ENCODE results near the gene AARS2.

The AARS2 gene

DNA sequence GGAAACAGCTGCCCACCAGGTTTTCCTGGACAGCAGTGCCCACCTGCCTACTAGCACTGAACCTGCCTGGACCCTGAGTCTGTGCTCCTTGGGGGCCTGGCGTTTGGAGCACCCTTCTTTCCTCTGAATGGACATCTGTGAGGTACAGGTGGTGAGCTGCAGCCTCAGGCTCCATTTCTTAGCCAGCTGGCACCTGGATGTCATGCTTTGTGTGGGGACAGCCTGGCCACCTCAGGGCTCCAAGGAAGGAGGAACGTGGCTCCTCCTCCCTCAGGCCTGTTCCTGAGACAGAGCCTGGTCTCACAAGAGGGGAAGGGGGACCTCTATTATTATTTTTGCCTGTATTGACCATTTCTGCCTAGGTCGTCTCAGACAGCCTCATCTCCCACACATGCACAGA, 34.8 kb downstream of the AARS2 start:
- H3K9ac ChIP-seq (ENCODE audit: low read depth in 1 of 2, low read length in 2 of 2) = no peak overlapping the region
- peaks cover 0 to 3% of the 10 kb centered on the region in 2 donors for H3K4me1 ChIP-seq (ENCODE audit: control insufficient read depth in 2 of 2, insufficient read depth in 2 of 2, low read length in 2 of 2)
- H3K27ac ChIP-seq (ENCODE audit: low read depth in 2 of 2, low read length in 2 of 2) = no peak overlapping the region

DNA sequence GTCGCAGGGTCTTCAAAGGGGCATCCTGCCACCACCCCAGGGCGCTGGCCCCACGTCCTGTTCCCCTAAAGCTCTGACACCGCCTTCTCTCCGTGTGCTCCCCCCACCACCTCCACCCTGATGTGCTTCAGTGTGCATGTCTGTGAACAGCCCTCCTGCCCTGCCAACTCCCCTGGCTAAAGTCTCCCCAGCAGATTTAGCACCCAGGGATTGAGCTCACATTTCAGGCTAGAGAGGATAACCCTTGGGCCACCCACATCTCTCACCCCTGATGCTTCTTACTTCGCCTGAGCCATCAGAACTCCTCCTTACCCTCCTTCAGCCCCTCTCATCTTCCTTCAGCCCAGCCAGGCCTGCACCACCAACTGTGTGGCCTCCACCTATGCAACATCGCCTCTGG, 35.4 kb downstream of the AARS2 start:
- H3K27me3 ChIP-seq (ENCODE audit: control insufficient read depth in 2 of 2, insufficient read depth in 2 of 2, low read length in 2 of 2) = peaks cover 39 to 64% of the 10 kb centered on the region in 2 donors
- no peaks in the 10 kb centered on the region for H3K9me3 ChIP-seq (ENCODE audit: control insufficient read depth in 2 of 2, low read length in 2 of 2)
- H3K36me3 ChIP-seq (ENCODE audit: control insufficient read depth in 2 of 2, insufficient read depth in 2 of 2, low read length in 2 of 2) = no peaks in the 10 kb centered on the region
- no peak overlapping the region for H3K4me3 ChIP-seq (ENCODE audit: low read length in 2 of 2)
- H3K4me1 ChIP-seq (ENCODE audit: control insufficient read depth in 2 of 2, insufficient read depth in 2 of 2, low read length in 2 of 2) = peaks cover 0 to 3% of the 10 kb centered on the region in 2 donors
- H3K27ac ChIP-seq (ENCODE audit: low read depth in 2 of 2, low read length in 2 of 2) = no peak overlapping the region
- no peak overlapping the region for H3K9ac ChIP-seq (ENCODE audit: low read depth in 1 of 2, low read length in 2 of 2)

More for the DNA sequence above, 34.8 kb downstream of the AARS2 start:
- Histone ChIP-seq H3K27me3 (ENCODE audit: control insufficient read depth in 2 of 2, insufficient read depth in 2 of 2, low read length in 2 of 2) (peaks cover 34 to 64% of the 10 kb centered on the region in 2 donors), H3K36me3 (ENCODE audit: control insufficient read depth in 2 of 2, insufficient read depth in 2 of 2, low read length in 2 of 2) (no peaks in the 10 kb centered on the region), H3K4me3 (ENCODE audit: low read length in 2 of 2) (no peak overlapping the region), H3K9me3 (ENCODE audit: control insufficient read depth in 2 of 2, low read length in 2 of 2) (no peaks in the 10 kb centered on the region)

DNA sequence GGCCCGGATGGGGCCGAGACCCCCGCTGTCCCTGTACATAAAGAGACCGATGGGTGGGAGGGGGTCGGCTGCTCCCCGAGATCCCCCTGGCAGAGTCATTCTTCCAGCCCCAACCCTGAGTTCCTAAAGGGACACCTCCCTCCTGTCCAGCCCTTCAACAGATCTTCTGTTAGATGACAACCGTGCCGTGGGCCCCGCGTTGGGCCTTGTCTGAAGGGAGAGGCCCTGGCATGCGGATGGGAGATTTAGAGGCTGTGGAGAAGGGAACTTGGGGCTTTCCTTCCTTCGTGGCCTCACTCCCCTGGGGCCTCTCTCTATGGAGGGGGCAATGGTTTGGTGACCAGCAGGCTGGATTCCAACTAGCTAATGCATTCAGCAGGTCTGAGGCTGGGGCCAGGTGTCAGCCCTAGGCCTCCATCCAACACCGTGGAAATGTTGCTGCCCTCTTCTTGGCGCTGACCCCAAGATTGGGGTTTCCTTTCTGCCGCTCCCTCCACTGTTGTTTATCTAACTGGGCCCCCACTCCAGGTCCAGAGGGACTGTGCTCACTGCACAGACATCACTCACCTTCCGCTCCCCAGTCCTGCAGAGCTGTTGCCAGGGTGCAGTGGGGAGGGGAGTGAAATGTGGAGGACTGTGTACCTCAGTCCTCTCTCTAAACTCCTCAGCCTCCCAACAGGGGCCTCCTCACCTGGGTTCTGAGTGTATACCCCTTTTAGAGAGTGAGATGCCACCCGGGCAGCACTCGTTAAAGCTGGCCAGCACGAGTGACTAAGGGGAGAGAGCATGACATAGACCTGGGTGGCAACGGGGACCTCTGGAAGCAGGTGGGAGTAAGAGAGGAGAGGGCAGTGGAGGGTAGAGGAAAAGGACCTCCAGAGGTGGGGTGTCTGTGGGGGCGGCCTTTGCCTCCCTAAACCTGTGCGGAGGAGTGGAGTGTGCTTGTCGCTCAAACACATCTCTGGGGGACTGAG, 36.2 kb downstream of the AARS2 start:
- Histone ChIP-seq H3K4me1 (ENCODE audit: control insufficient read depth in 2 of 2, insufficient read depth in 2 of 2, low read length in 2 of 2) (peaks cover 0 to 3% of the 10 kb centered on the region in 2 donors), H3K4me3 (ENCODE audit: low read length in 2 of 2) (no peak overlapping the region), H3K9ac (ENCODE audit: low read depth in 1 of 2, low read length in 2 of 2) (no peak overlapping the region), H3K9me3 (ENCODE audit: control insufficient read depth in 2 of 2, low read length in 2 of 2) (no peaks in the 10 kb centered on the region), H3K27me3 (ENCODE audit: control insufficient read depth in 2 of 2, insufficient read depth in 2 of 2, low read length in 2 of 2) (peaks cover 40 to 69% of the 10 kb centered on the region in 2 donors), H3K36me3 (ENCODE audit: control insufficient read depth in 2 of 2, insufficient read depth in 2 of 2, low read length in 2 of 2) (no peaks in the 10 kb centered on the region), H3K27ac (ENCODE audit: low read depth in 2 of 2, low read length in 2 of 2) (no peak overlapping the region)

DNA sequence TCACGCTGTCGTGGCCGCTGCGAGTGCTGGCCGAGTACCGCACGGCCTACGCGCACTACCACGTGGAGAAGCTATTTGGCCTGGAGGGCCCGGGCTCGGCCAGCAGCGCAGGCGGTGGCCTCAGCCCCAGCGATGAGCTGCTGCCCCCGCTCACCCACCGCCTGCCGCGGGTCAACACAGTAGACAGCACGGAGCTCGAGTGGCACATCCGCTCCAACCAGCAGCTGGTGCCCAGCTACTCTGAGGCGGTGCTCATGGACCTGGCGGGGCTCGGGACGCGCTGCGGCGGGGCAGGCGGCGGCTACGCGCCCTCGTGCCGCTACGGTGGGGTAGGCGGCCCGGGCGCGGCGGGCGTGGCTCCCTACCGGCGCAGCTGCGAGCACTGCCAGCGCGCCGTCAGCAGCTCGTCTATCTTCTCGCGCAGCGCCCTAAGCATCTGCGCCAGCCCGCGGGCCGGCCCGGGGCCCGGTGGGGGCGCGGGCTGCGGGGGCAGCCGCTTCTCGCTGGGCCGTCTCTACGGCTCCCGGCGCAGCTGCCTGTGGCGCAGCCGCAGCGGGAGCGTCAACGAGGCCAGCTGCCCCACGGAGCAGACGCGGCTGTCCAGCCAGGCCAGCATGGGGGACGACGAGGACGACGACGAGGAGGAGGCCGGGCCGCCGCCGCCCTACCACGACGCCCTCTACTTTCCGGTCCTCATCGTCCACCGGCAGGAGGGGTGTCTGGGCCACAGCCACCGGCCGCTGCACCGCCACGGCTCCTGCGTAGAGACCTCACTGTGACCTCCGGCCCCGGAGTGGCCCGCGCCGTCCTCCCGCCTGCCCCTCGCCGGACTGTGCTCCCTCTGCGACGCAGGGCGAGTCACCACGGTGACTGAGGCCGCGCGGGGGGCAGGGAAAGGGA, 37.1 kb downstream of the AARS2 start:
- H3K27me3 ChIP-seq (ENCODE audit: control insufficient read depth in 2 of 2, insufficient read depth in 2 of 2, low read length in 2 of 2) = peaks cover 48 to 78% of the 10 kb centered on the region in 2 donors
- no peak overlapping the region for H3K4me3 ChIP-seq (ENCODE audit: low read length in 2 of 2)

DNA sequence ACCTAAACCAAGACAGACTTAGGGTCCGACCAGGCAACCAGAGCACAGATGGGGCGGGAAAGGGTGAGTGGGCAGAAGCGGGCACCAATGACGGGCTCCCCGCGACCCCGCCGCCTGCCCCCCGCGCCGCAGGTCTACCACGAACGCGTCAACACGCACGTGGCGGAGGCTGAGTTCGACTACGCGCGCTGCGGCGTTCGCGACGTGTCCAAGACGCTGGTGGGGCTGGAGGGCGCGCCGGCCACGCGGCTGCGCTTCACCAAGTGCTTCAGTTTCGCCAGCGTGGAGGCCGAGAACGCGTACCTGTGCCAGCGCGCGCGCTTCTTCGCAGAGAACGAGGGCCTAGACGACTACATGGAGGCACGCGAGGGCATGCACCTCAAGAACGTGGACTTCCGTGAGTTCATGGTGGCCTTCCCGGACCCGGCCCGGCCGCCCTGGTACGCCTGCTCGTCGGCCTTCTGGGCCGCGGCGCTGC, 37.8 kb downstream of the AARS2 start:
- peaks cover 0 to 3% of the 10 kb centered on the region in 2 donors for H3K4me1 ChIP-seq (ENCODE audit: control insufficient read depth in 2 of 2, insufficient read depth in 2 of 2, low read length in 2 of 2)
- peaks cover 49 to 72% of the 10 kb centered on the region in 2 donors for H3K27me3 ChIP-seq (ENCODE audit: control insufficient read depth in 2 of 2, insufficient read depth in 2 of 2, low read length in 2 of 2)
- H3K4me3 ChIP-seq (ENCODE audit: low read length in 2 of 2) = no peak overlapping the region
- no peak overlapping the region for H3K9ac ChIP-seq (ENCODE audit: low read depth in 1 of 2, low read length in 2 of 2)
- no peak overlapping the region for H3K27ac ChIP-seq (ENCODE audit: low read depth in 2 of 2, low read length in 2 of 2)
- no peaks in the 10 kb centered on the region for H3K36me3 ChIP-seq (ENCODE audit: control insufficient read depth in 2 of 2, insufficient read depth in 2 of 2, low read length in 2 of 2)
- H3K9me3 ChIP-seq (ENCODE audit: control insufficient read depth in 2 of 2, low read length in 2 of 2) = no peaks in the 10 kb centered on the region

More for the DNA sequence above, 37.1 kb downstream of the AARS2 start:
- H3K36me3 ChIP-seq (ENCODE audit: control insufficient read depth in 2 of 2, insufficient read depth in 2 of 2, low read length in 2 of 2) = no peaks in the 10 kb centered on the region
- no peak overlapping the region for H3K9ac ChIP-seq (ENCODE audit: low read depth in 1 of 2, low read length in 2 of 2)
- H3K4me1 ChIP-seq (ENCODE audit: control insufficient read depth in 2 of 2, insufficient read depth in 2 of 2, low read length in 2 of 2) = peaks cover 0 to 3% of the 10 kb centered on the region in 2 donors
- no peak overlapping the region for H3K27ac ChIP-seq (ENCODE audit: low read depth in 2 of 2, low read length in 2 of 2)
- H3K9me3 ChIP-seq (ENCODE audit: control insufficient read depth in 2 of 2, low read length in 2 of 2) = no peaks in the 10 kb centered on the region

DNA sequence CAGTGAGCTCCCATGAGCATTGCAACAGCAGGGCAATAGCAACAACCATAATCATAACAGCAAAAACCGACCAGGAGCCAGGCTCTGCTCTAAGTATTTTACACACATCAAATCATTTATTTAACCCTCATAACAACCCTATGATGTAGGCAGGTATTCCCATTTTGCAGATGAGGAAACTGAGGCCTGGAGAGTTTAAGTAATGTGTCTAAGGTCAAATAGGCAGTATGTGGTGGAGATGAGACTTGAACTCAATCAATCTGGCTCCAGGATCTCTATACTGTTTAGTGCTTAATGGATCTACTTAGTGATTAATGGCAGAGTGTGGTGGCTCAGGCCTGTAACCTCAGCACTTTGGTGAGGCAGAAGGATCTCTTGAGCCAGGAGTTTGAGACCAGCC, 39.5 kb downstream of the AARS2 start:
- peaks cover 56 to 79% of the 10 kb centered on the region in 2 donors for H3K27me3 ChIP-seq (ENCODE audit: control insufficient read depth in 2 of 2, insufficient read depth in 2 of 2, low read length in 2 of 2)
- H3K9ac ChIP-seq (ENCODE audit: low read depth in 1 of 2, low read length in 2 of 2) = no peak overlapping the region
- peaks cover 0 to 3% of the 10 kb centered on the region in 2 donors for H3K4me1 ChIP-seq (ENCODE audit: control insufficient read depth in 2 of 2, insufficient read depth in 2 of 2, low read length in 2 of 2)
- no peaks in the 10 kb centered on the region for H3K9me3 ChIP-seq (ENCODE audit: control insufficient read depth in 2 of 2, low read length in 2 of 2)
- H3K4me3 ChIP-seq (ENCODE audit: low read length in 2 of 2) = no peak overlapping the region
- H3K27ac ChIP-seq (ENCODE audit: low read depth in 2 of 2, low read length in 2 of 2) = no peak overlapping the region
- H3K36me3 ChIP-seq (ENCODE audit: control insufficient read depth in 2 of 2, insufficient read depth in 2 of 2, low read length in 2 of 2) = no peaks in the 10 kb centered on the region

DNA sequence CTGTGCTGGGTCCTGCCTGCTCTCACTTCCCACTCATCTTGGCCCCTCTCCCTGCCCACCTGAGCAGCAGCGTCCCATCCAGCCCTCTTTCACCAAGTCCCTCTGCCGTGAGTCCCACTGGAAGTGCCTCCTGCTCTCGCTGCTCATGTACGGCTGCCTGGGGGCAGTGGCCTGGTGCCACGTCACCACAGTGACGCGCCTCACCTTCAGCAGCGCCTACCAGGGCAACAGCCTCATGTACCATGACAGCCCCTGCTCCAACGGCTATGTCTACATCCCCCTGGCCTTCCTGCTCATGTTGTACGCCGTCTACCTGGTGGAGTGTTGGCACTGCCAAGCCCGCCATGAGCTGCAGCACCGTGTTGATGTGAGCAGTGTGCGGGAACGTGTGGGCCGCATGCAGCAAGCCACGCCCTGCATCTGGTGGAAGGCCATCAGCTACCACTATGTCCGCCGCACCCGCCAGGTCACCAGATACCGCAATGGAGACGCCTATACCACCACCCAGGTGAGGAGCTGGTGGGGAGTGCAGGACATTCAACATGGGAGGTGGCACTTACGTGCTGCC, 40.1 kb downstream of the AARS2 start:
- peaks cover 0 to 3% of the 10 kb centered on the region in 2 donors for H3K4me1 ChIP-seq (ENCODE audit: control insufficient read depth in 2 of 2, insufficient read depth in 2 of 2, low read length in 2 of 2)
- no peak overlapping the region for H3K4me3 ChIP-seq (ENCODE audit: low read length in 2 of 2)
- H3K9me3 ChIP-seq (ENCODE audit: control insufficient read depth in 2 of 2, low read length in 2 of 2) = no peaks in the 10 kb centered on the region
- H3K36me3 ChIP-seq (ENCODE audit: control insufficient read depth in 2 of 2, insufficient read depth in 2 of 2, low read length in 2 of 2) = no peaks in the 10 kb centered on the region
- H3K9ac ChIP-seq (ENCODE audit: low read depth in 1 of 2, low read length in 2 of 2) = no peak overlapping the region
- H3K27ac ChIP-seq (ENCODE audit: low read depth in 2 of 2, low read length in 2 of 2) = no peak overlapping the region
- peaks cover 58 to 83% of the 10 kb centered on the region in 2 donors for H3K27me3 ChIP-seq (ENCODE audit: control insufficient read depth in 2 of 2, insufficient read depth in 2 of 2, low read length in 2 of 2)

DNA sequence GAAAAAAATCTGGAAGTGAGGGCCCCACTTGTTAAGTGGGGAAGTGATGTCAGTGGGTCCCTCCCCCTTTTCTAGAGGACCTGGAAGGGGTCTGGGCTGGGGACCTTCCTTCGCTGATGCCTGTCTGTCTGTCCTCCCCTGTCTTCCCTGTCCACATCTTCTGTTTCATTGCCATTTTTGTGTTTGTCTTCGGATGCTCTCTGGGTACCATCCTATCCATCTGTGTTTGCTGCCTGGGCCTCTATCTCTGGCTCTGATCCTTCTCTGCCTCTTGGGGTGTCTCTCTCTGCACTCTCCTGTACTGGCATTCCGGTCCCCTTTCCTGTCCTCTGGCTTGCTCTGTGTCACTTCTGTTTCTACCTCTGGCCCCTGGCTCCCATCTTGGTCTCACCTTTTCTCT, 40.6 kb downstream of the AARS2 start:
- no peak overlapping the region for H3K4me3 ChIP-seq (ENCODE audit: low read length in 2 of 2)
- no peak overlapping the region for H3K9ac ChIP-seq (ENCODE audit: low read depth in 1 of 2, low read length in 2 of 2)
- H3K4me1 ChIP-seq (ENCODE audit: control insufficient read depth in 2 of 2, insufficient read depth in 2 of 2, low read length in 2 of 2) = peaks cover 0 to 3% of the 10 kb centered on the region in 2 donors
- no peak overlapping the region for H3K27ac ChIP-seq (ENCODE audit: low read depth in 2 of 2, low read length in 2 of 2)
- no peaks in the 10 kb centered on the region for H3K9me3 ChIP-seq (ENCODE audit: control insufficient read depth in 2 of 2, low read length in 2 of 2)
- H3K27me3 ChIP-seq (ENCODE audit: control insufficient read depth in 2 of 2, insufficient read depth in 2 of 2, low read length in 2 of 2) = peaks cover 54 to 78% of the 10 kb centered on the region in 2 donors
- H3K36me3 ChIP-seq (ENCODE audit: control insufficient read depth in 2 of 2, insufficient read depth in 2 of 2, low read length in 2 of 2) = no peaks in the 10 kb centered on the region

DNA sequence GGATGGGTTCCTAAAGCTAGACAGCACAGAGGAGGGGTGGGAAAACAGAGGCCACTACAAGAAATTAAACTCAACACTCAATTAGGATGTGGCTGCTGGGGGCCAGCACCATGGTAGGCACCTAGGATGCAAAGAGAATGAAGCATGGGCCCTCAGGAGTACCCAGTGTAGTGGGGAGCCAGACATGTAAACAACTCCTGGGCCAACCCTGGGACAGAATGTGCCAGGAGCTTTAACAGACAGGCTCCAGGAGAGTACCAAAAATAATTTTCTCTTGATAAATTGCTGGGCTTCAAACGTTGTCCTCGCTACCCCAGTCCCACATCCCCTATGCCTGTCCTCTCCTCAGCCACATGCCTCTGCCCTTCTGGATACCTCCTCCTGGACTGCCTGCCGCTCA, 41.2 kb downstream of the AARS2 start:
- no peaks in the 10 kb centered on the region for H3K36me3 ChIP-seq (ENCODE audit: control insufficient read depth in 2 of 2, insufficient read depth in 2 of 2, low read length in 2 of 2)
- no peak overlapping the region for H3K27ac ChIP-seq (ENCODE audit: low read depth in 2 of 2, low read length in 2 of 2)
- peaks cover 0 to 3% of the 10 kb centered on the region in 2 donors for H3K4me1 ChIP-seq (ENCODE audit: control insufficient read depth in 2 of 2, insufficient read depth in 2 of 2, low read length in 2 of 2)
- no peaks in the 10 kb centered on the region for H3K9me3 ChIP-seq (ENCODE audit: control insufficient read depth in 2 of 2, low read length in 2 of 2)
- H3K27me3 ChIP-seq (ENCODE audit: control insufficient read depth in 2 of 2, insufficient read depth in 2 of 2, low read length in 2 of 2) = peaks cover 51 to 72% of the 10 kb centered on the region in 2 donors
- H3K9ac ChIP-seq (ENCODE audit: low read depth in 1 of 2, low read length in 2 of 2) = no peak overlapping the region
- no peak overlapping the region for H3K4me3 ChIP-seq (ENCODE audit: low read length in 2 of 2)
